HepG2 (cell line): ENCODE data around the gene BABAM2. TPM values are rescaled to one million over a fixed set of nuclear protein-coding genes. Genes with fewer than 3 reads are reported as not detected.

Source experiments
- ATAC-seq: fragments of 200-7000 bp; cut with Tn5 transposase; 3 replicates; pipeline ENCODE4 v1.9.1; 2020; ENCODE audit warnings: mild to moderate bottlenecking, moderate library complexity
- BruUV-seq: library from RNA; stranded (reverse); fragments of 400-500 nt; replicated peaks from 2 replicates; lab custom pipeline; 2021; lab: Mats Ljungman, UMichigan
- CTCF ChIA-PET: fragments of 300-600 bp; formaldehyde crosslinking; extraction: SDS; loops from one replicate; lab custom pipeline; 2021; ENCODE audit warnings: low total read pairs, inconsistent platforms, low intra/inter-chr PET ratio; lab: Yijun Ruan, JAX
- POLR2A ChIA-PET: fragments of 350-600 bp; sonication (Branson Sonifier 250); formaldehyde crosslinking; loops from one replicate; lab custom pipeline; 2020; ENCODE audit warnings: antibody characterized with exemption, inconsistent platforms; lab: Yijun Ruan, JAX
- DNase-seq: peaks from one replicate; pipeline ENCODE4 v3.0.0-alpha.2; 2015; ENCODE audit warnings: low spot score
- FAIRE-seq: peaks from 3 replicates; lab custom pipeline; 2011; peaks lifted over from hg19 to GRCh38; lab: Jason Lieb, UNC
- H2AFZ ChIP-seq: one replicate; pipeline ENCODE4 v1.6.1; 2011; ENCODE audit warnings: low read length, inconsistent platforms
- H3K27ac ChIP-seq: fragments of 300-600 bp; 3 replicates; pipeline ENCODE4 v1.8.0; 2011; ENCODE audit warnings: mixed run types, mild to moderate bottlenecking, mixed read lengths, low read length, inconsistent platforms; ENCODE audit not compliant: insufficient read depth; ENCODE audit errors: extremely low read length
- H3K27me3 ChIP-seq, 2 experiments: fragments of 200-600 bp in 1 of 2; 2 replicates in 1 of 2; 3 replicates in 1 of 2; pipeline versions ENCODE4 v1.6.0 to v1.8.0; 2011; ENCODE audit warnings: low read length in 2 of 2, mild to moderate bottlenecking in 2 of 2, moderate library complexity in 2 of 2, inconsistent platforms in 1 of 2; ENCODE audit not compliant: insufficient read depth in 2 of 2, control insufficient read depth in 1 of 2
- H3K36me3 ChIP-seq, 2 experiments: fragments of 200-600 bp in 1 of 2; replicated peaks in 1 of 2; 2 replicates in 1 of 2; 3 replicates in 1 of 2; pipeline versions ENCODE4 v1.5.1 to v1.8.0; 2011; ENCODE audit warnings: low read length in 2 of 2, inconsistent platforms in 1 of 2; ENCODE audit not compliant: insufficient read depth in 2 of 2, control insufficient read depth in 1 of 2
- H3K4me1 ChIP-seq: 2 replicates; pipeline ENCODE4 v1.5.1; 2012; ENCODE audit warnings: low read length, inconsistent platforms; ENCODE audit not compliant: insufficient read depth
- H3K4me2 ChIP-seq: 2 replicates; pipeline ENCODE4 v1.6.0; 2011; ENCODE audit warnings: low read depth, low read length, inconsistent platforms
- H3K4me3 ChIP-seq, 3 experiments: fragments of 200-600 bp in 1 of 3; sonication (generic), shearing (Covaris generic) in 1 of 3; replicated peaks in 1 of 3; 2 replicates each; pipeline ENCODE4 v1.5.1; 2011 to 2016; ENCODE audit warnings: low read length in 3 of 3, inconsistent platforms in 2 of 3, low read depth in 2 of 3, mild to moderate bottlenecking in 2 of 3, control low read depth in 1 of 3, mixed read lengths in 1 of 3; ENCODE audit not compliant: insufficient read depth in 1 of 3
- H3K79me2 ChIP-seq: one replicate; pipeline ENCODE4 v1.6.1; 2011; ENCODE audit warnings: low read length, inconsistent platforms; ENCODE audit not compliant: insufficient read depth
- H3K9ac ChIP-seq: 2 replicates; pipeline ENCODE4 v1.6.0; 2011; ENCODE audit warnings: mild to moderate bottlenecking, low read depth, low read length, inconsistent platforms; ENCODE audit not compliant: insufficient read depth
- H3K9me3 ChIP-seq: 2 replicates; pipeline ENCODE4 v1.5.1; 2012; ENCODE audit warnings: mild to moderate bottlenecking, low read length
- H4K20me1 ChIP-seq: 2 replicates; pipeline ENCODE4 v1.6.0; 2011; ENCODE audit warnings: inconsistent platforms, mild to moderate bottlenecking, low read length, moderate library complexity; ENCODE audit not compliant: insufficient read depth
- ATAD3A ChIP-seq: sonication (generic); formaldehyde crosslinking; IDR thresholded peaks from 2 replicates; pipeline ENCODE4 v1.4.0; 2020; ENCODE audit warnings: missing genetic modification reagents
- ERF ChIP-seq: IDR thresholded peaks from 2 replicates; pipeline ENCODE4 v1.6.1; 2018; ENCODE audit warnings: missing biosample characterization, missing genetic modification reagents
- GFI1 ChIP-seq: sonication (generic); formaldehyde crosslinking; IDR thresholded peaks from 2 replicates; pipeline ENCODE4 v1.5.0; 2020; ENCODE audit warnings: missing genetic modification reagents, mild to moderate bottlenecking, borderline replicate concordance
- PAF1 ChIP-seq: IDR thresholded peaks from 2 replicates; pipeline ENCODE4 v1.6.1; 2016; ENCODE audit warnings: missing genetic modification reagents, missing compliant biosample characterization
- PHB2 ChIP-seq: fragments of 450-650 bp; IDR thresholded peaks from 2 replicates; pipeline ENCODE4 v1.6.1; 2018; ENCODE audit not compliant: partially characterized antibody
- RBM22 ChIP-seq: fragments of 200-400 bp; formaldehyde crosslinking; optimal IDR thresholded peaks from 2 replicates; pipeline ENCODE3; 2017; ENCODE audit warnings: mild to moderate bottlenecking, low read length, moderate library complexity
- SALL2 ChIP-seq: sonication (generic); formaldehyde crosslinking; IDR thresholded peaks from 2 replicates; pipeline ENCODE4 v1.8.1; 2023; ENCODE audit warnings: mild to moderate bottlenecking, missing genetic modification reagents, inconsistent platforms
- SCMH1 ChIP-seq: sonication (generic); formaldehyde crosslinking; IDR thresholded peaks from 2 replicates; pipeline ENCODE4 v1.9.0; 2021; ENCODE audit warnings: missing genetic modification reagents, mild to moderate bottlenecking, borderline replicate concordance
- TBL1XR1 ChIP-seq: fragments of 150-350 bp; IDR thresholded peaks from 2 replicates; pipeline ENCODE4 v1.6.1; 2014; ENCODE audit warnings: borderline replicate concordance, low read length; ENCODE audit not compliant: partially characterized antibody
- ZBTB21 ChIP-seq: sonication (generic); formaldehyde crosslinking; IDR thresholded peaks from 2 replicates; pipeline ENCODE4 v1.4.0; 2020; ENCODE audit warnings: missing genetic modification reagents
- WGBS: methylation state at CpG from one replicate; pipeline ENCODE4 v1.1.6; 2017; ENCODE audit warnings: low lambda C conversion rate; 5-methylcytosine and 5-hydroxymethylcytosine counted together
- in situ Hi-C: cut with HindIII; loops from 2 replicates; pipeline ENCODE4 v1.10.0; 2017; ENCODE audit warnings: low pct_unique_long_range_greater_than_20kb; ENCODE audit not compliant: extremely low pct_ligation_motif_present
- intact Hi-C: fragments of 100-400 bp; cut with micrococcal nuclease; formaldehyde crosslinking; loops from one replicate; pipeline ENCODE4 v1.10.0; 2022; ENCODE audit not compliant: unreplicated experiment
- polyA plus RNA-seq, 8 experiments: library from polyadenylated mRNA; depleted of rRNA in 3 of 8; stranded (reverse) in 7 of 8; unstranded in 1 of 8; fragments of >200 nt; fragmentation: Illumina TruSeq in 4 of 8; extraction: Trizol in 4 of 8; gene quantifications; 2 replicates each; pipeline versions ENCODE4 v1.2.1 to v1.2.3, GENCODE V29; 2011 to 2016; ENCODE audit warnings: low read depth in 4 of 8, missing spikeins in 1 of 8, mixed read lengths in 1 of 8; ENCODE audit not compliant: insufficient read depth in 1 of 8
- total RNA-seq, 5 experiments: library from RNA; depleted of rRNA; stranded (reverse); fragments of >200 nt; fragmentation: Illumina TruSeq; extraction: Trizol; gene quantifications; 2 replicates each; pipeline ENCODE4 v1.2.3, GENCODE V29; 2016; ENCODE audit warnings: low read depth in 1 of 5
- TF ChIP-seq, protein P1 (sequence below): sonication (generic); formaldehyde crosslinking; IDR thresholded peaks from 2 replicates; pipeline ENCODE4 v1.8.0; 2022; ENCODE audit warnings: mild to moderate bottlenecking, missing genetic modification reagents
- TF ChIP-seq, protein P2 (sequence below): IDR thresholded peaks from 2 replicates; pipeline ENCODE4 v1.6.1; 2018; ENCODE audit warnings: missing genetic modification reagents

BABAM2 gene
- total and polyA plus RNA-seq, 2 of the 13 experiments (the other 11 are each of a cell fraction or from before 2014, with no cell fraction given), result 24.9 to 28.0 TPM

DNA sequence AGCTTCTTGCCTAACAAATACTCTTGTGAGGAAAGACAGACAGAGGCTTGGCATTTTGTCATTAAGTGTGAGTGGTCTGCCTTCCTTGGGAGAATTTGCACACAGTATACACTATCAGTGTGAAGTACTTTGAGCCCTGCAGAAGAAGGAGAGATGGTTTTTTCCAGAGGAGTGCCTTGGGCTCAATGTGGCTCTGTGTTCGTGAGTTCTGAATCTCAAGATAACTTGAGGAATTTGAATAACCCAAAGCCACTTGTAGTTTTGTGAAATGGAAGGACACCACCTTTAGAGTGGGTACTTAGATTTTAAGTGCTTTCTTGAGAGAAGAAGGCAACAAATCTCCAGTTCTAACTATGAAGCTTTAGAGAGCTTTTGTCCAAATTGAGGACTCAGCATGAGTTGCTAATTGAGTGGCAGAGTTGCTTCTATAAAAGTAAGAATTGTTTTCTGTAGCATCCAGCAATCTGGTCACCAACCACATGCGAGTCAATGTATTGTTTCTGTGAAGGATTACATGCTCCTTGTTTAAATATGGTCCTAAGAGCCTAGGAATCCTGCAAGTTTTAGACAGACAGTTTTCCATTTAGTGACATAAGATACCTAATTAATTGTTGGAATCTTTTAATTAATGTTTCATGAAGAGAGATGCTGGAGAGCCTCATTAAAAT is 68.3 kb downstream of the BABAM2 start:
- DNase-seq (no peak), ATAC-seq (no peak), FAIRE-seq (no peak)
- ChIA-PET CTCF (no interaction called here), POLR2A (no interaction called here)
- intact Hi-C loops (no loop called here), in situ Hi-C loops (no loop called here)
- no peaks in the 10 kb centered on the region for H3K36me3 ChIP-seq
- H3K27me3 ChIP-seq, result no peaks in the 10 kb centered on the region
- no peak overlapping the region for H3K4me2 ChIP-seq
- H2AFZ ChIP-seq, result no peak overlapping the region
- no peak overlapping the region for H3K27ac ChIP-seq
- TF ChIP-seq, protein P1, sequence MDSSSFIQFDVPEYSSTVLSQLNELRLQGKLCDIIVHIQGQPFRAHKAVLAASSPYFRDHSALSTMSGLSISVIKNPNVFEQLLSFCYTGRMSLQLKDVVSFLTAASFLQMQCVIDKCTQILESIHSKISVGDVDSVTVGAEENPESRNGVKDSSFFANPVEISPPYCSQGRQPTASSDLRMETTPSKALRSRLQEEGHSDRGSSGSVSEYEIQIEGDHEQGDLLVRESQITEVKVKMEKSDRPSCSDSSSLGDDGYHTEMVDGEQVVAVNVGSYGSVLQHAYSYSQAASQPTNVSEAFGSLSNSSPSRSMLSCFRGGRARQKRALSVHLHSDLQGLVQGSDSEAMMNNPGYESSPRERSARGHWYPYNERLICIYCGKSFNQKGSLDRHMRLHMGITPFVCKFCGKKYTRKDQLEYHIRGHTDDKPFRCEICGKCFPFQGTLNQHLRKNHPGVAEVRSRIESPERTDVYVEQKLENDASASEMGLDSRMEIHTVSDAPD (CRISPR knock-in tag), result no peak
- no peak for TF ChIP-seq PAF1
- TF ChIP-seq ATAD3A, result no peak
- TF ChIP-seq TBL1XR1, result no peak
- TF ChIP-seq SALL2, result no peak
- no peak for TF ChIP-seq ZBTB21 (CRISPR knock-in tag)
- TF ChIP-seq RBM22, result no peak
- no peaks in the 10 kb centered on the region for H3K79me2 ChIP-seq
- 95% methylated on average over 2 of the region's 2 CpGs for WGBS
- peaks cover 43% of the 10 kb centered on the region for H3K4me1 ChIP-seq
- H3K9ac ChIP-seq, result no peak overlapping the region
- H3K9me3 ChIP-seq, result 0 out of 2 replicates have a peak, but pooled peaks cover 2% of the 10 kb centered on the region
- BruUV-seq, result no TSS peak
- H4K20me1 ChIP-seq, result no peaks in the 10 kb centered on the region
- no peak overlapping the region for H3K4me3 ChIP-seq

DNA sequence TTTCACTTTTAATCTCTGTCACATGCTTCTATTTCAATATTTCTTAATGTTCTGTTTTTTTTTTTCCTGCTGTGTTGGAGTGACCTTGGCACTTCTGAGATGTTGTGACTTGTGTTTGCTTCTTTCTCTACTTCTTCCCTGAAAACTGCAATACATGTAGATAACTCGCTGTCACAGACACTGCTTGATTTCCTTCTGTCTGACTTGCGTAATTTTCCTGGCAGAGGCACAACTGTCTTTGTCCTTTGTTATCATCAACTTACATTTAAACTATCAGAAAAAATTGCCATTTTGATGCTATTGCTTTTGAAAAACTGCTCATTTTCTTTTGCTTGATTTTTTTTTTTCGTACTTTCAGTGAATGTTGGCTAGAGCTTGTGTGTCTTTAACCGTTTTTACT is 69.0 kb downstream of the BABAM2 start:
- no peak overlapping the region for H3K27ac ChIP-seq
- ChIA-PET POLR2A (no interaction called here), CTCF (no interaction called here)
- no peaks in the 10 kb centered on the region for H3K27me3 ChIP-seq
- H3K79me2 ChIP-seq, result no peaks in the 10 kb centered on the region
- 62% methylated on average over 4 of the region's 4 CpGs for WGBS
- H3K9me3 ChIP-seq, result 0 out of 2 replicates have a peak, but pooled peaks cover 4% of the 10 kb centered on the region
- no peak overlapping the region for H2AFZ ChIP-seq
- no TSS peak for BruUV-seq
- peaks cover 36% of the 10 kb centered on the region for H3K4me1 ChIP-seq
- intact Hi-C loops (no loop called here), in situ Hi-C loops (no loop called here)
- 0 out of 2 replicates have a peak overlapping the region, but pooled peaks have one; percentile 14 for H3K4me2 ChIP-seq
- H3K4me3 ChIP-seq, result no peak overlapping the region
- no peaks in the 10 kb centered on the region for H4K20me1 ChIP-seq
- DNase-seq (peak; percentile 69), ATAC-seq (no peak; the same call in 2 of the 3 replicates), FAIRE-seq (peak; percentile 54)
- no peak overlapping the region for H3K9ac ChIP-seq
- H3K36me3 ChIP-seq, result no peaks in the 10 kb centered on the region
- TF ChIP-seq, protein P2, sequence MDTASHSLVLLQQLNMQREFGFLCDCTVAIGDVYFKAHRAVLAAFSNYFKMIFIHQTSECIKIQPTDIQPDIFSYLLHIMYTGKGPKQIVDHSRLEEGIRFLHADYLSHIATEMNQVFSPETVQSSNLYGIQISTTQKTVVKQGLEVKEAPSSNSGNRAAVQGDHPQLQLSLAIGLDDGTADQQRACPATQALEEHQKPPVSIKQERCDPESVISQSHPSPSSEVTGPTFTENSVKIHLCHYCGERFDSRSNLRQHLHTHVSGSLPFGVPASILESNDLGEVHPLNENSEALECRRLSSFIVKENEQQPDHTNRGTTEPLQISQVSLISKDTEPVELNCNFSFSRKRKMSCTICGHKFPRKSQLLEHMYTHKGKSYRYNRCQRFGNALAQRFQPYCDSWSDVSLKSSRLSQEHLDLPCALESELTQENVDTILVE (CRISPR knock-in tag), result 0 out of 2 replicates have a peak, but pooled peaks have one; percentile 27
- 0 out of 2 replicates have a peak, but pooled peaks have one; percentile 45 for TF ChIP-seq GFI1
- TF ChIP-seq ERF (CRISPR knock-in tag), result no peak
- TF ChIP-seq PHB2, result no peak
- TF ChIP-seq SCMH1 (CRISPR knock-in tag), result no peak
